CD14-positive monocyte (primary cell): ENCODE measurements around the gene CCN2. TPM values are rescaled to one million over a fixed set of nuclear protein-coding genes. Genes with fewer than 3 reads are reported as not detected.

Experiments
- DNase-seq, 3 donors: peaks; one replicate each; pipeline ENCODE4 v3.0.0-alpha.2; 2011 to 2022
- H2AFZ ChIP-seq: 2 replicates; pipeline ENCODE4 v1.6.0; 2012; ENCODE audit warnings: mild to moderate bottlenecking, low read depth, low read length, inconsistent platforms; ENCODE audit not compliant: insufficient read depth, poor library complexity, severe bottlenecking
- H3K27ac ChIP-seq, 2 donors: 1 replicate in 1 of 2; 2 replicates in 1 of 2; pipeline ENCODE4 v1.5.1; 2012 to 2013; ENCODE audit warnings: low read length in 2 of 2, control low read depth in 1 of 2, inconsistent platforms in 1 of 2, low read depth in 1 of 2, mild to moderate bottlenecking in 1 of 2
- H3K27me3 ChIP-seq, 2 donors: one replicate each; pipeline versions ENCODE4 v1.6.0 to v1.6.1; 2011 to 2013; ENCODE audit warnings: low read length in 2 of 2; ENCODE audit not compliant: control insufficient read depth in 2 of 2, insufficient read depth in 2 of 2
- H3K36me3 ChIP-seq, 2 donors: replicated peaks in 1 of 2; 1 replicate in 1 of 2; 2 replicates in 1 of 2; pipeline versions ENCODE4 v1.5.1 to v1.6.1; 2012 to 2013; ENCODE audit warnings: low read length in 2 of 2, control low read depth in 1 of 2, inconsistent platforms in 1 of 2, mild to moderate bottlenecking in 1 of 2; ENCODE audit not compliant: insufficient read depth in 2 of 2, control insufficient read depth in 1 of 2
- H3K4me1 ChIP-seq, 2 donors: 1 replicate in 1 of 2; 2 replicates in 1 of 2; pipeline versions ENCODE4 v1.5.1 to v1.6.1; 2012 to 2013; ENCODE audit warnings: low read length in 2 of 2, control low read depth in 1 of 2, inconsistent platforms in 1 of 2, mild to moderate bottlenecking in 1 of 2, moderate library complexity in 1 of 2; ENCODE audit not compliant: insufficient read depth in 2 of 2, control insufficient read depth in 1 of 2
- H3K4me2 ChIP-seq: replicated peaks from 2 replicates; pipeline ENCODE3; 2012; ENCODE audit warnings: low read length, moderate library complexity, mild to moderate bottlenecking; ENCODE audit not compliant: poor library complexity, severe bottlenecking; ENCODE audit errors: extremely low read depth
- H3K4me3 ChIP-seq, 3 experiments: fragments of 200-600 bp in 1 of 3; sonication (generic) in 1 of 3; replicated peaks in 1 of 3; 1 replicate in 2 of 3; 2 replicates in 1 of 3; pipeline ENCODE4 v1.5.1; 2011 to 2013; ENCODE audit warnings: low read length in 3 of 3, mild to moderate bottlenecking in 3 of 3, control low read depth in 2 of 3, low read depth in 2 of 3, inconsistent platforms in 1 of 3, moderate library complexity in 1 of 3
- H3K79me2 ChIP-seq: 2 replicates; pipeline ENCODE4 v1.6.0; 2012; ENCODE audit warnings: mild to moderate bottlenecking, control low read depth, inconsistent platforms, low read length, moderate library complexity; ENCODE audit not compliant: insufficient read depth
- H3K9ac ChIP-seq: 2 replicates; pipeline ENCODE4 v1.6.0; 2017; ENCODE audit warnings: low read length, mild to moderate bottlenecking; ENCODE audit not compliant: insufficient read depth, poor library complexity, severe bottlenecking
- H3K9me3 ChIP-seq, 2 donors: replicated peaks in 1 of 2; 1 replicate in 1 of 2; 2 replicates in 1 of 2; pipeline versions ENCODE4 v1.5.1 to v1.6.1; 2012 to 2013; ENCODE audit warnings: low read length in 2 of 2, control low read depth in 1 of 2; ENCODE audit not compliant: control insufficient read depth in 1 of 2, insufficient read depth in 1 of 2
- H4K20me1 ChIP-seq: 2 replicates; pipeline ENCODE4 v1.6.0; 2012; ENCODE audit warnings: mild to moderate bottlenecking, low read length, control low read depth, moderate library complexity; ENCODE audit not compliant: insufficient read depth
- H3K27ac Mint-ChIP-seq, 7 donors: one replicate each; pipeline ENCODE4 v1.8.0; 2020; ENCODE audit warnings: mild to moderate bottlenecking in 7 of 7, mixed read lengths in 7 of 7, moderate library complexity in 6 of 7, inconsistent platforms in 2 of 7
- H3K27me3 Mint-ChIP-seq, 3 donors: one replicate each; pipeline ENCODE4 v1.8.0; 2021 to 2022; ENCODE audit warnings: low read depth in 3 of 3, mild to moderate bottlenecking in 3 of 3, mixed read lengths in 3 of 3, moderate library complexity in 3 of 3, inconsistent platforms in 1 of 3
- H3K36me3 Mint-ChIP-seq, 2 donors: one replicate each; pipeline ENCODE4 v1.8.0; 2020; ENCODE audit warnings: mixed read lengths in 2 of 2, inconsistent platforms in 1 of 2, mild to moderate bottlenecking in 1 of 2
- H3K4me1 Mint-ChIP-seq: one replicate; pipeline ENCODE4 v1.8.0; 2020; ENCODE audit warnings: mild to moderate bottlenecking, mixed read lengths
- H3K4me3 Mint-ChIP-seq, 2 donors: one replicate each; pipeline ENCODE4 v1.8.0; 2020; ENCODE audit warnings: mild to moderate bottlenecking in 2 of 2, mixed read lengths in 2 of 2, moderate library complexity in 1 of 2
- H3K9me3 Mint-ChIP-seq, 7 donors: one replicate each; pipeline ENCODE4 v1.8.0; 2020 to 2022; ENCODE audit warnings: mixed read lengths in 7 of 7, mild to moderate bottlenecking in 6 of 7, moderate library complexity in 6 of 7, inconsistent platforms in 2 of 7
- WGBS: methylation state at CpG from one replicate; pipeline ENCODE4 v1.1.5; 2013; ENCODE audit warnings: missing lambda C conversion rate; ENCODE audit not compliant: insufficient coverage; 5-methylcytosine and 5-hydroxymethylcytosine counted together
- intact Hi-C, 2 donors: fragments of 100-400 bp; cut with micrococcal nuclease; formaldehyde crosslinking; loops; one replicate each; pipeline versions ENCODE4 v1.15.0 to v1.15.1; 2023
- polyA plus RNA-seq, 3 donors: library from polyadenylated mRNA; depleted of rRNA in 1 of 3; unstranded in 2 of 3; stranded (reverse) in 1 of 3; fragments of 300-500 nt in 2 of 3; fragments of >200 nt in 1 of 3; fragmentation: Illumina TruSeq in 2 of 3; gene quantifications; 1 replicate in 2 of 3; 2 replicates in 1 of 3; pipeline ENCODE4 v1.2.3, GENCODE V29; 2012 to 2021
- TF ChIP-seq, protein P1 (sequence below): fragments of 200-600 bp; IDR thresholded peaks from one replicate; pipeline ENCODE4 v1.8.0; 2022; ENCODE audit warnings: antibody characterized with exemption, mild to moderate bottlenecking

Gene CCN2
- polyA plus RNA-seq, 3 donors, result not detected

DNA sequence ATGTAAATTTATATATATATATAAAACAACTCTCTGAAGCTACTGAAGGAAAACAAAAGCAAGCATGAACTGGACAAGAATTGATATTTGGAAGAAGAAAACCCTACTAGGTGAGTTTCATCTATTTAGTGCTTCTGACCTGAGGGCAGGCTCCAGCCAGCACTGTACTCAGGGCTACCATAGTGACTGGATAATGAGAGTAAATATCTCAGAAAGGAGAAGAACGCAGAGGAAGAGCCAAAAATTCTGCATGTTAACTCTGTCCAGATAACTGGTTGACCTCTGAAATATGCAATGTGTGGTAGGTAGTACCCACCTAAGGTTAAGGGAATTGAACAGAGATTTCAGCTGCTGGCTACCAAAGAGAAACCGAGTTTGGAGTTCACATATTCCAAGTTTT lies 41.4 kb upstream of the CCN2 start:
- H3K4me3 Mint-ChIP-seq, result no peak overlapping the region
- 88% methylated on average over 1 of the region's 2 CpGs for WGBS
- H2AFZ ChIP-seq, result no peak overlapping the region
- H3K27me3 Mint-ChIP-seq, result peaks cover 0 to 3% (median 0%) of the 10 kb centered on the region in 3 donors
- no peak overlapping the region for H3K4me2 ChIP-seq
- intact Hi-C loops, result no loop called here
- H3K27ac ChIP-seq, result no peak overlapping the region
- H3K4me3 ChIP-seq, result no peak overlapping the region
- no peak overlapping the region for H3K9ac ChIP-seq
- H3K9me3 ChIP-seq, result no peaks in the 10 kb centered on the region
- DNase-seq, result no peak
- H4K20me1 ChIP-seq, result no peaks in the 10 kb centered on the region
- no peaks in the 10 kb centered on the region for H3K79me2 ChIP-seq
- TF ChIP-seq, protein P1, sequence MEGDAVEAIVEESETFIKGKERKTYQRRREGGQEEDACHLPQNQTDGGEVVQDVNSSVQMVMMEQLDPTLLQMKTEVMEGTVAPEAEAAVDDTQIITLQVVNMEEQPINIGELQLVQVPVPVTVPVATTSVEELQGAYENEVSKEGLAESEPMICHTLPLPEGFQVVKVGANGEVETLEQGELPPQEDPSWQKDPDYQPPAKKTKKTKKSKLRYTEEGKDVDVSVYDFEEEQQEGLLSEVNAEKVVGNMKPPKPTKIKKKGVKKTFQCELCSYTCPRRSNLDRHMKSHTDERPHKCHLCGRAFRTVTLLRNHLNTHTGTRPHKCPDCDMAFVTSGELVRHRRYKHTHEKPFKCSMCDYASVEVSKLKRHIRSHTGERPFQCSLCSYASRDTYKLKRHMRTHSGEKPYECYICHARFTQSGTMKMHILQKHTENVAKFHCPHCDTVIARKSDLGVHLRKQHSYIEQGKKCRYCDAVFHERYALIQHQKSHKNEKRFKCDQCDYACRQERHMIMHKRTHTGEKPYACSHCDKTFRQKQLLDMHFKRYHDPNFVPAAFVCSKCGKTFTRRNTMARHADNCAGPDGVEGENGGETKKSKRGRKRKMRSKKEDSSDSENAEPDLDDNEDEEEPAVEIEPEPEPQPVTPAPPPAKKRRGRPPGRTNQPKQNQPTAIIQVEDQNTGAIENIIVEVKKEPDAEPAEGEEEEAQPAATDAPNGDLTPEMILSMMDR, result no peak
- peaks cover 0 to 7% (median 0%) of the 10 kb centered on the region in 7 donors for H3K9me3 Mint-ChIP-seq
- no peaks in the 10 kb centered on the region for H3K27me3 ChIP-seq
- no peaks in the 10 kb centered on the region for H3K36me3 Mint-ChIP-seq
- H3K36me3 ChIP-seq, result no peaks in the 10 kb centered on the region
- no peak overlapping the region for H3K27ac Mint-ChIP-seq
- no peaks in the 10 kb centered on the region for H3K4me1 Mint-ChIP-seq
- no peaks in the 10 kb centered on the region for H3K4me1 ChIP-seq

DNA sequence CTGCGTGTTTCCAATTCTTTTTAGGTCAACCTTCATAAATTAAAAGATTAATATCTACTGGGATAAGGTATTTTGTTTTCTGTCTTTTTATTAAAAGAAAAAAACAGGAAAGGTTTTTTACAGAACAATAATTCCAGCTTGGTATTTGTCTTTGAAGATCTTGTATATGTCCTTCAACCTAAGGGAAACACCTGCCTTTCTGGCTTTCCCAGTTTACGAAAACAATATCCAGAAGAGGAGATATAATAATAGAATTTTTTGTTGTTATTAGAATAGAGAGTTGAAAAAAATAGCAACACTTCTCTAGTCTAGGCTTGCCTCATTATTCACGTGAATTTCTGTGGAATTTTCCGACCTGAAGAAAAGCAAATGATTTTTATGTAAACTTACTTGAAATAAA lies 37.9 kb upstream of the CCN2 start:
- H3K36me3 Mint-ChIP-seq, result no peaks in the 10 kb centered on the region
- no CpG with 5 or more reads among the region's 4 CpGs for WGBS
- H3K4me1 Mint-ChIP-seq, result no peaks in the 10 kb centered on the region
- Histone ChIP-seq H3K36me3 (no peaks in the 10 kb centered on the region), H3K4me1 (no peaks in the 10 kb centered on the region), H3K79me2 (no peaks in the 10 kb centered on the region), H3K27me3 (no peaks in the 10 kb centered on the region), H3K4me2 (no peak overlapping the region), H3K9me3 (no peaks in the 10 kb centered on the region), H4K20me1 (no peaks in the 10 kb centered on the region), H2AFZ (no peak overlapping the region), H3K4me3 (no peak overlapping the region), H3K27ac (no peak overlapping the region), H3K9ac (no peak overlapping the region)
- H3K4me3 Mint-ChIP-seq, result no peak overlapping the region
- peaks cover 0 to 7% (median 0%) of the 10 kb centered on the region in 7 donors for H3K9me3 Mint-ChIP-seq
- no peak for DNase-seq
- intact Hi-C loops, result no loop called here
- TF ChIP-seq, protein P1, result no peak
- H3K27me3 Mint-ChIP-seq, result peaks cover 0 to 1% (median 0%) of the 10 kb centered on the region in 3 donors
- no peak overlapping the region for H3K27ac Mint-ChIP-seq
